Measurements from ENCODE around the gene ADGRL2.

GRCh38 chr1:81970416-81970815 lies 169.7 kb downstream of the ADGRL2 start:
- TF ChIP-seq CTCF (conservative IDR thresholded peaks at IDR 0.05; ENCODE audit: low read depth, low read length) (no peak), EZH2 (IDR thresholded peaks at IDR 0.05; ENCODE audit: low read length, unreplicated experiment) (no peak), EZH2phosphoT487 (IDR thresholded peaks at IDR 0.05; ENCODE audit: borderline replicate concordance, low read length) (no peak)

All from PC-3 (cell line).